GM19099 (cell line): ENCODE results near the gene CBFA2T2.

ENCODE experiments used
- POLR2A ChIP-seq: IDR thresholded peaks from 3 replicates; pipeline ENCODE4 v1.6.1; 2011; ENCODE audit warnings: low read depth; ENCODE audit not compliant: insufficient read length; ENCODE audit errors: extremely low read depth

The CBFA2T2 gene

DNA sequence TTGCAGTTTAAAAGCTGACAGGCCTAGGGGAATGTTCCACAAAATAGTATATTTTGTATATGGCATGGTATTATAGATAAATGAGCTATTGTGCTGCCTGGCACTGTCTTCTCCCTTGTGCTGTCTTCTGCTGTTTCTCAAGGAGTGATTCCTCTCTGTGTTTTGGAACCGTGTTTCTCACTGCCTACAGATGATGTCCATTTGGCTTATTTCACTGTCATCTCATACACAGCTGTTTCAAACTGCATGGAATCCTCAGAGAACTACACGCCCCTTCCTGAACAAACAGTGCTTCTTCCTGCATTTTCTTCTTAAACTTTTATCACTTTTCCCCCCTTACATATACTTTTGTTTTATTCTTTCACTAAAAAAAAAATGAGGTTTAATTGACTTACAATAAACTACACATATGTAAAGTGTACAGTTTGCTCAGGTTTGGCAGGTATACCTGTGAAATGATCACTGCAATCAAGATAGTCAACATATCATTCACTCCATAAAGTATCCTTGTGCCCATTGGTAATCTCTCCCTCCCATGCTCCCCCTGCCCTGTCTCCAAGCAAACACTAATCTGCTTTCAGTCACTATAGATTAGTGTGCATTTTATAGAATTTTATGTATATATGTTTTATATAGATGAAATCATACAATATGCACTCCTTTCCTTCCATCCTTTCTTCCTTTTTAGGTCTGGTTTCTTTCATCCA, 43.0 kb downstream of the CBFA2T2 start:
- no peak for TF ChIP-seq POLR2A

DNA sequence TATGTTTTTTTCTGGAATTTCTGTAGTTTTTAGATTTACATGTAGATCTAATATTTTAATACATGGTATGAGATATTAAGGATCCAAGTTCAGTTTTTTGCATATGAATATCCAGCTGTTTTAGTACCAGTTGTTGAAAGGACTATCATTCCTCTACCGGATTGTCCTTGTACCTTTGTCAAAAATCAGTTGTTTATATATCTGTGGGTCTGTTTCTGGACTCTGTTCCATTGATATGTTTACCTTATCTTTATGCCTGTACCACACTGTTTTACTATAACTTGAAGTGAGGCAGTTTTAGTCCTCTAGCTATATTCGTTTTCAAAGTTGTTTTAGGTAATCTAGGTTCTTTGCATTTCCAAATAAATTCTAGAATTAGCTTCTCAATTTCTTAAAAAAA, 47.7 kb downstream of the CBFA2T2 start:
- no peak for TF ChIP-seq POLR2A

DNA sequence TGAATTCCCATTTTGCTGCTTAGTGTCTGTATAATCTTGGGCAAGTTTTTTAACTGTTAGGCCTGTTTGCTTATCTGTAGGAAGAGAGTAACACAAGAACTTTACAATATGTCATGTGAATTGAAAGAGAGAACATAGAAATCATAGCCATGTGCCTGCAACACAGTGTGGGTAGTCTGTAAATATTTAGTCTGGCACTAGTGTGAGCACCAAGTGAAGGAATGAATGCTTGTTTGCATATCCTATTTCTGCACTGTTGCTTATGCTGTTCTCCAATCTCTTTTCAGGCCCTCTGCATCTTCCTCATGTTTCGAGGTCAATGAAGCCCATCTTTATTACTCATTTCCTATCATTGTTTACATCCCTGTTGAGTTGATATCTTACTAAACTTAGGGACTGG, 49.2 kb downstream of the CBFA2T2 start:
- no peak for TF ChIP-seq POLR2A

DNA sequence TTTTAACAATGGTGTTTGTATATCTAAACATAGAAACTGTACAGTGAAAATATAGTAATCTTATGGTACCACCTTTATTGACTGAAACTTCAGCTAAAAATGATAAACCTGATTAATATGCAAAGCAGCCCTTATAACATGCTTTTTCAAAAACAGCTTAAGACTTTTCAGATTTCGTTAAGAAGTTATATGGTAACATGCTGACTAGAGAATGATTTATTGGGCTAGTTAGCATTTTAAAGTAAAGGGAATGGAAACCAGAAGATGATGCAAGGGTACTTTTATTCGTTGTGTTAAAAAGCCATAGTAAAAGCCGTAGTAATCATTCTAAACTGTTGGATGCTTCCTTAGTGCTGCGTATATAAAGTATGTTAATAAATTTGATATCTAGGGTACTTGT, 50.5 kb downstream of the CBFA2T2 start:
- TF ChIP-seq POLR2A = no peak

DNA sequence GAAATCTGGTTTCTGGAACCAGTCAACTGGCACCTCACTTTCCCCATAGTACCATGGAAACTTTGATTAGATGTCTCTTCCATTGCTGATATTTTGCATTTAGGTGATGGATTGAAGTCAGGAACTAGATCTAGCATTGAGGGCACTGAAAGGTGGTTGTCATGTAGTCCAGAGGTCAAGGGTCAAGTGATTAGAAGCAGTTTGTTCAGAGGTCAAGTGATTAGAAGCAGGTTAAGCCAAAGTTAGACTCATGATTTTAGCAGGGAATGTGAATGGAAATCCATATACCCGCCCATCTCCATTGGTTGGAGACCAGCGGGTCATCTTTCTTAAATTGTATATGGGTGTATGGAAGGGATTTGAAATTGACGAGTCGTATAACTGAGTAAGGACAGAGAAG, 51.2 kb downstream of the CBFA2T2 start:
- TF ChIP-seq POLR2A = no peak

DNA sequence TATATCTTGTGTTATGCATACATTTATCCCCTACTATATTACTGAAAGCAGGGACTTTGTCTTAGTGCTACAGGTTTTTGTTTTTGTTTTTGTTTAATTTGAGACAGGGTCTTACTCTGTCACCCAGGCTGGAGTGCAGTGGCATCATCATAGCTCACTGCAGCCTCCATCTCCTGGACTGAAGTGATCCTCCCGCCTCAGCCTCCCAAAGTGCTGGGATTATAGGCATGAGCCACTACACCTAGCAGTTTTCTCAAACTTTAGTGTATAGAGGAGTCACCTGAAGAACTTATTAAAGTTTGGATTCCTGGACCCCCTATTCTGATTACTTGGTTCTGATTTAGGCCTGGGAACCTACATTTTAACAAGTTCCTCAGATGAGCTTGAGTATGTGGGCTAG, 51.9 kb downstream of the CBFA2T2 start:
- TF ChIP-seq POLR2A = no peak

DNA sequence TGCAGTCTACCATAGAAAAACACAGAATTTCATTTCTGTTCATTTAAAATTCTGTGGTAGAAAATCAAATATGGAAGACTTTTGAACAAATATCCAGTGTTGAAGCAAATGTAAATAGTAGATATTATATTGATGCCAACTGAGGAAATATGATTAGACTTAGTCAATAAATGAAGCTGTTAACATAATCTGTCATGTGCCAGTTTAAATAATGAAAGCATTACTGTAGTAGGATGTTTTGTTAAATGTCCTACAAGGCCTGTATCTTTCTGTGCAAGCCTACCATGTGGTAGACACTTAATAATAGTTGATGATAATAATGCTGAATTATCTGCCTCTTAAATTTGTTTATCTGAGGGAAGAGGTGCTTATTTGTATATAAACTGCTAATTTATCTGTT, 55.9 kb downstream of the CBFA2T2 start:
- TF ChIP-seq POLR2A = no peak

DNA sequence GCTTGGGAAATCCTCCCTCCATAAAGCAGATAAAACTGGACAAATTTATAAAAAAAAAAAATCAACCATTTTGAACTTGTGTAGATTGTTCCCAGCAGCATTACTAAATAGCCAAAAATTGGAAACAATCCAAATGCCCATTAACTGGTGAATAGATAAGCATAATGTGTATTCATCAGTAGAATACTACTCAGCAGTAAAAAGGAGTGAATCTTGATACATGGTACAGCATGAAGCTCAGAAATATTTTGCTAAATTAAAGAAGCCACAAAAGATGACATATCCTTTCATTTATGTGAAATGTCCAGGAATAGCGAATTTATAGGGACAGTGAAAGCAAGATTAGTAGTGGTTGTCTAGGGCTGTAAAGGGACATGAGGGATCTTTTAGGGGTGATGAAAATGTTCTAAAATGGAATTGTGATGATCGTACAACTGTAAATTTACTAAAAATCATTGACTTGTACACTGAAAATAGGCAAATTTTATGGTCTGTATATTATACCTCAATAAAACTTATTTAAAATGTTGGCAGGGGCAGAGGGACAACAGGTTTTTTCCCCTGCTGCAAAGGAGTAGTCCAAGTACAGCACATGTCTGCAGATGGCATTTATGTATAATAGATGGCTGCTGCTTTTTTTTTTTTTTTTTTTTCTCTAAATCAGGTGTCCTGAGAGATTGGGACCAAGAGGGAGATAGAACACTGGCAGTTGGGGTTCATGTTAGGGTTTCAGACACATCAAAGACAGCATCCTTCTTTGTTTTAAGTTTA, 59.5 kb downstream of the CBFA2T2 start:
- TF ChIP-seq POLR2A = no peak

DNA sequence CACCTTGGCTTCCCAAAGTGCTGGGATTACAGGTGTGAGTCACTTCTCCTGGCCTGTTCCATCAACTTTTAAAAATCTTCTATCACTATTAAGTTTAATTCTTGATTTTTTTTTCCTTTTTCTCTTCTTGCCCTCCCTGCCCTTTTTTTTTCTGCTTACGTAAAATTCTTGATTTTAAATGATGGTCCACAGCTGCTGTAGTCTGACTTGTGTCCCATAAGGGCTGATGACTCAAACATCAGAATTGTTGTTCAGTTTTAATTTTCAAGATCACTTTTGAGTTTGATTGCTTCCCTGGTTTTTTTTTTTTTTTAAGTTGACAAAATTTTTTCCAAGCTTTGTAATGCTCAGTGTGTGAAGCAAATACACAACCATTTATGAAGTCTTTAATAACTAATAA, 61.9 kb downstream of the CBFA2T2 start:
- TF ChIP-seq POLR2A = no peak

DNA sequence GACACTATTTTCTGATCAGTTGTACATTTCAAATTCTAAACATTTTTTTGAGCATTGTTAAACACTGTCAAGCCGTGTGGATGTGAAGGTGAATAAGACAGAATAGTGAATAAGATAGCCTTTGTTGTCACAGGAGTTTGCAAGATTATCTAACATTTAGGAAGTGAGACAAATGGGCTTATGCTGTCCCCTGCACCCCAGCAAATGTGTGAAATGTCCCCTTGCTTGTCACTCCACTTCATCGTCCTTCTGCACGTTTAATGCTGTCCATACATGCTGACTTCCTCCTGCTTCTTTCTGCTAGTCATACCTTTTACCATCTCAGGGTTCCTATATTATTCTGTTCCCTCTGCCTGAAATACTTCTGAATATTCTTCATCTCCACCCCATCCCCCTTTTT, 62.6 kb downstream of the CBFA2T2 start:
- TF ChIP-seq POLR2A = no peak

DNA sequence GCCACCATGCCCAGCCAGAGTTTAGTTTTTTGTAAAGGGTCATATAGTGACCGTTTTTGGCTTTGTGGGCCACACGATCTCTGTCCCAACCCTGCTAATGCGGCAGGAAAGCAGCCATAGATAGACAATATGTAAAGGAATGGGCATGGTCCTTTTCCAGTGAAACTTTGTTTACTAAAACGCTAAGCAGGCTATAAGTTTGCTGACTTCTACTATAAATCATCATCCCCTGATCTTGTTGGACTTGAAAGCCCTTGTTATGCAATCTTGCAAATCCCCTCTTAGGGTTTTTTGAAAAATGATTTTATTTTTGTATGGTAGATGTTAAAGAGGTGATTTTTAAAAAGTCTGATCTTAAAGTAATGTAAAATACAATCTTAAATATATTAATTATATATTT, 63.6 kb downstream of the CBFA2T2 start:
- TF ChIP-seq POLR2A = no peak

DNA sequence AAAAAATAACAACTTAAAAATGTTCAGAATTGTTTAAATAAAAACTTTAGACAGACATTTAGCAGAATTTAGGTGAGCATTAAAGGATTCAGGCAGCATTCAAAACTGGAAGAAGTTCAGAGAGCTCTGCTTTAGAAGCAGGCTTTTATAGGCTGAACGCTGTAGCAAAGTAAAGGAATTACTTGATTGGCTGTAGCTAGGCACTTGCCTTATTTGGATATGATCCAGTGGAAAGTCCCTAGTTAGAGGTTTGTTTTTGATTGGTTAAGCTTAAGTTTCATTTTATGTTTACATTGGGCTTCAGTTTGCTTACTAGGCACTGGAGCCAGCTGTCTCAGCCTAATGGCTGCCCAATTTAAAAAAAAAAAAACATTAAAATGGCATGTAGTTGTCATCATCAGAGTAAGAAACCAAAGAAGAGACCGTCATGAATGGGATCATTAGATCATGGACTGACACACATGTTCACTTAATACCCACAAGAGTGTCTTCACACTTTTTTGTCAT, 65.1 kb downstream of the CBFA2T2 start:
- TF ChIP-seq POLR2A = peak; percentile 83

DNA sequence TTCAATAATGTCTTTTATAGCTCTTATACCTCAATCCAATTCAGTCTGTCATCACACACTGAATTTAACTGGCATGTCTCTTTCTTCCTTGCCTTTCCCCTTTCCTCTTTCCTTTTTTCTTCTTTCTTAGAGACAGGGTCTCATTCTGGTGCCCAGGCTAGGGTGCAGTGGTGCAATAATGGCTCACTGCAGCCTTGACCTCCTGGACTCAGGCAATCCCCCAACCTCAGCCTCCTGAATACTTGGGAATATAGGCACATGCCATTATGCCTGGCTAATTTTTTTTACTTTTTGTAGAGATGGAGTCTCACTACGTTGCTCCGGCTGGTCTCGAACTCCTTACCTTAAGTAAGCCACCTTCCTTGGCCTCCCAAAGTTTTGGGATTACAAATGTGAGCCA, 65.9 kb downstream of the CBFA2T2 start:
- no peak for TF ChIP-seq POLR2A

DNA sequence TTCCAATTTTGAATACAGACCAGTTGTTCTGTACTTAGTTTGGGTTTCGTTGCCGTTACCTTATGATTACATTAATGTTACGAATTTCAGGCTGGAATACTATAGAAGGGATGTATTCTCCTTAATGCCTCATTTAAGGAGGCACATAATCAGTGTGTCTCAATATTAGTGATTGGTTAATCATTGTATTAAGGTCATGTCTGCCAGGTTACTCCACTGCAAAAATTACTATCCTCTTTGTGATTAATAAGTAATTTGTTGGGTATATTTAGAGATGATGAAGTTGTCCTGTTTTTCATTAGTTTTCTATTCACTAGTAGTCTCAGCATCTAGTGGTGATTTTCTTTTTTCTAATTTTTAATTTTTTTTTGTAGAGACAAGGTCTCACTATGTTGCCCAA, 66.3 kb downstream of the CBFA2T2 start:
- TF ChIP-seq POLR2A = no peak

DNA sequence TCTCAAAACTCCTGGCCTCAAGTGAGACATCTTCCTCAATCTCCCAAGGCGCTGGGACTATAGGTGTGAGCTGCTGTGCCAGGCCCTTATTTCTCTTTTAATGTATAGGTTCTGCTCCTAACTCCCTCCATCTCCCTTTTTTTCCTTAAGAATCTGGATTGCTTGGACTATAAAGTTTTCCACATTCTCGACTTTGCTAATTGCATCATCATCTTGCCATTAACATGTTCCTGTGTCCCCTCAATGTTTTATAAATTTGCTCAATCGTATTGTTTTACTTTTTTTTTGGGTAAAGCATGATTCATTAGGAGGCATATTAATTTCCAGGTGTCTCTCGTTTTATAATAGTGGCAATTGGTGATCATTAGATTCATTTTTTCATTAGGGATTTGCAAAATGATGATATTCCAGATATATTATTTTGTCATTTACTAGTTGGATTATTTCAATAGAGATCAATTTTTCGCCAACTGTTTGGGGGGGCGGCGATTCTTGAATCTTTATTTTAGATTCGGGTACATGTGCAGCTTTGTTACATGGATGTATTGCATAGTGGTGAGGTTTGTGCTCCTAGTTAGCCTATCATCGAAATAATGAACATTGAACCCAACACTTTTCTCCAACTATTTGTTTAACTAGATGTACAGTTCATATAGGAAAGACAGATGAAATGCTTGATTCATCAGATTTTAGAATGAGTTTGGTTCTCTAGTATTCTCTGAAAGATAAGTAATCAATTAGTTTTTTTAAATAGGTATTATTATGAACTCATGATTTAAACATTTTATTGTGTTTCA, 68.7 kb downstream of the CBFA2T2 start:
- TF ChIP-seq POLR2A = no peak
